Measurements from ENCODE around the gene PROC.

The PROC gene

GRCh38 chr2:127429844-127430425, 11.7 kb downstream of the PROC start:
- Histone ChIP-seq H3K36me3 (ENCODE audit: control insufficient read depth in 2 of 2, insufficient read depth in 2 of 2, low read length in 2 of 2) (no peaks in the 10 kb centered on the region), H3K4me1 (ENCODE audit: control insufficient read depth, insufficient read depth, low read length) (no peaks in the 10 kb centered on the region), H3K4me3 (ENCODE audit: low read length in 2 of 2) (no peak overlapping the region), H3K9ac (ENCODE audit: low read length in 2 of 2) (no peak overlapping the region), H3K27ac (ENCODE audit: low read length) (no peak overlapping the region), H3K9me3 (ENCODE audit: control insufficient read depth in 2 of 2, low read length in 2 of 2) (no peaks in the 10 kb centered on the region), H3K27me3 (ENCODE audit: control insufficient read depth in 1 of 2, insufficient read depth in 2 of 2, low read length in 2 of 2) (peaks cover 5 to 9% of the 10 kb centered on the region in 2 donors)

- Histone ChIP-seq H3K4me1 (ENCODE audit: control insufficient read depth, insufficient read depth, low read length) (no peaks in the 10 kb centered on the region), H3K9ac (ENCODE audit: low read length in 2 of 2) (no peak overlapping the region), H3K4me3 (ENCODE audit: low read length in 2 of 2) (no peak overlapping the region), H3K27me3 (ENCODE audit: control insufficient read depth in 1 of 2, insufficient read depth in 2 of 2, low read length in 2 of 2) (no peaks in the 10 kb centered on the region), H3K36me3 (ENCODE audit: control insufficient read depth in 2 of 2, insufficient read depth in 2 of 2, low read length in 2 of 2) (no peaks in the 10 kb centered on the region), H3K9me3 (ENCODE audit: control insufficient read depth in 2 of 2, low read length in 2 of 2) (no peaks in the 10 kb centered on the region), H3K27ac (ENCODE audit: low read length) (no peak overlapping the region)
Observed at GRCh38 chr2:127431408-127432023, 13.3 kb downstream of the PROC start.

GRCh38 chr2:127434515-127434914, 16.3 kb downstream of the PROC start:
- H3K27ac ChIP-seq (ENCODE audit: low read length) = no peak overlapping the region
- no peak overlapping the region for H3K4me3 ChIP-seq (ENCODE audit: low read length in 2 of 2)
- H3K9me3 ChIP-seq (ENCODE audit: control insufficient read depth in 2 of 2, low read length in 2 of 2) = peaks cover 0 to under 1% of the 10 kb centered on the region in 2 donors
- H3K9ac ChIP-seq (ENCODE audit: low read length in 2 of 2) = no peak overlapping the region
- H3K4me1 ChIP-seq (ENCODE audit: control insufficient read depth, insufficient read depth, low read length) = no peaks in the 10 kb centered on the region
- no peaks in the 10 kb centered on the region for H3K27me3 ChIP-seq (ENCODE audit: control insufficient read depth in 1 of 2, insufficient read depth in 2 of 2, low read length in 2 of 2)
- no peaks in the 10 kb centered on the region for H3K36me3 ChIP-seq (ENCODE audit: control insufficient read depth in 2 of 2, insufficient read depth in 2 of 2, low read length in 2 of 2)

GRCh38 chr2:127437056-127437455, 18.8 kb downstream of the PROC start:
- H3K36me3 ChIP-seq (ENCODE audit: control insufficient read depth in 2 of 2, insufficient read depth in 2 of 2, low read length in 2 of 2) = no peaks in the 10 kb centered on the region
- no peaks in the 10 kb centered on the region for H3K27me3 ChIP-seq (ENCODE audit: control insufficient read depth in 1 of 2, insufficient read depth in 2 of 2, low read length in 2 of 2)
- H3K9ac ChIP-seq (ENCODE audit: low read length in 2 of 2) = no peak overlapping the region
- peaks cover 0 to 9% of the 10 kb centered on the region in 2 donors for H3K9me3 ChIP-seq (ENCODE audit: control insufficient read depth in 2 of 2, low read length in 2 of 2)
- no peak overlapping the region for H3K4me3 ChIP-seq (ENCODE audit: low read length in 2 of 2)
- no peak overlapping the region for H3K27ac ChIP-seq (ENCODE audit: low read length)
- H3K4me1 ChIP-seq (ENCODE audit: control insufficient read depth, insufficient read depth, low read length) = no peaks in the 10 kb centered on the region

- H3K9me3 ChIP-seq (ENCODE audit: control insufficient read depth in 2 of 2, low read length in 2 of 2) = peaks cover 0 to 9% of the 10 kb centered on the region in 2 donors
Observed at GRCh38 chr2:127437781-127438726, 19.8 kb downstream of the PROC start.

GRCh38 chr2:127439343-127439742, 21.1 kb downstream of the PROC start:
- Histone ChIP-seq H3K9ac (ENCODE audit: low read length in 2 of 2) (no peak overlapping the region), H3K36me3 (ENCODE audit: control insufficient read depth in 2 of 2, insufficient read depth in 2 of 2, low read length in 2 of 2) (no peaks in the 10 kb centered on the region), H3K4me3 (ENCODE audit: low read length in 2 of 2) (no peak overlapping the region), H3K9me3 (ENCODE audit: control insufficient read depth in 2 of 2, low read length in 2 of 2) (peaks cover 0 to 9% of the 10 kb centered on the region in 2 donors), H3K27me3 (ENCODE audit: control insufficient read depth in 1 of 2, insufficient read depth in 2 of 2, low read length in 2 of 2) (no peaks in the 10 kb centered on the region), H3K4me1 (ENCODE audit: control insufficient read depth, insufficient read depth, low read length) (no peaks in the 10 kb centered on the region), H3K27ac (ENCODE audit: low read length) (no peak overlapping the region)

More at GRCh38 chr2:127437781-127438726, 19.8 kb downstream of the PROC start:
- H3K36me3 ChIP-seq (ENCODE audit: control insufficient read depth in 2 of 2, insufficient read depth in 2 of 2, low read length in 2 of 2) = no peaks in the 10 kb centered on the region
- no peak overlapping the region for H3K27ac ChIP-seq (ENCODE audit: low read length)
- H3K4me3 ChIP-seq (ENCODE audit: low read length in 2 of 2) = no peak overlapping the region
- no peak overlapping the region for H3K9ac ChIP-seq (ENCODE audit: low read length in 2 of 2)
- H3K4me1 ChIP-seq (ENCODE audit: control insufficient read depth, insufficient read depth, low read length) = no peaks in the 10 kb centered on the region
- no peaks in the 10 kb centered on the region for H3K27me3 ChIP-seq (ENCODE audit: control insufficient read depth in 1 of 2, insufficient read depth in 2 of 2, low read length in 2 of 2)

GRCh38 chr2:127448526-127448925, 30.3 kb downstream of the PROC start:
- Histone ChIP-seq H3K4me1 (ENCODE audit: control insufficient read depth, insufficient read depth, low read length) (no peaks in the 10 kb centered on the region), H3K9ac (ENCODE audit: low read length in 2 of 2) (no peak overlapping the region), H3K27me3 (ENCODE audit: control insufficient read depth in 1 of 2, insufficient read depth in 2 of 2, low read length in 2 of 2) (no peaks in the 10 kb centered on the region), H3K36me3 (ENCODE audit: control insufficient read depth in 2 of 2, insufficient read depth in 2 of 2, low read length in 2 of 2) (peaks cover 0 to 3% of the 10 kb centered on the region in 2 donors), H3K27ac (ENCODE audit: low read length) (no peak overlapping the region), H3K9me3 (ENCODE audit: control insufficient read depth in 2 of 2, low read length in 2 of 2) (no peaks in the 10 kb centered on the region), H3K4me3 (ENCODE audit: low read length in 2 of 2) (no peak overlapping the region)

- H3K27me3 ChIP-seq (ENCODE audit: control insufficient read depth in 1 of 2, insufficient read depth in 2 of 2, low read length in 2 of 2) = no peaks in the 10 kb centered on the region
- peaks cover 0 to 3% of the 10 kb centered on the region in 2 donors for H3K36me3 ChIP-seq (ENCODE audit: control insufficient read depth in 2 of 2, insufficient read depth in 2 of 2, low read length in 2 of 2)
- no peak overlapping the region for H3K4me3 ChIP-seq (ENCODE audit: low read length in 2 of 2)
- H3K9me3 ChIP-seq (ENCODE audit: control insufficient read depth in 2 of 2, low read length in 2 of 2) = no peaks in the 10 kb centered on the region
- H3K27ac ChIP-seq (ENCODE audit: low read length) = no peak overlapping the region
- H3K9ac ChIP-seq (ENCODE audit: low read length in 2 of 2) = no peak overlapping the region
- no peaks in the 10 kb centered on the region for H3K4me1 ChIP-seq (ENCODE audit: control insufficient read depth, insufficient read depth, low read length)
Observed at GRCh38 chr2:127449414-127449813, 31.2 kb downstream of the PROC start.

- Histone ChIP-seq H3K27me3 (ENCODE audit: control insufficient read depth in 1 of 2, insufficient read depth in 2 of 2, low read length in 2 of 2) (no peaks in the 10 kb centered on the region), H3K9ac (ENCODE audit: low read length in 2 of 2) (no peak overlapping the region), H3K4me3 (ENCODE audit: low read length in 2 of 2) (no peak overlapping the region), H3K27ac (ENCODE audit: low read length) (no peak overlapping the region), H3K36me3 (ENCODE audit: control insufficient read depth in 2 of 2, insufficient read depth in 2 of 2, low read length in 2 of 2) (peaks cover 0 to 3% of the 10 kb centered on the region in 2 donors), H3K4me1 (ENCODE audit: control insufficient read depth, insufficient read depth, low read length) (no peaks in the 10 kb centered on the region), H3K9me3 (ENCODE audit: control insufficient read depth in 2 of 2, low read length in 2 of 2) (no peaks in the 10 kb centered on the region)
Observed at GRCh38 chr2:127449898-127450297, 31.7 kb downstream of the PROC start.

- H3K36me3 ChIP-seq (ENCODE audit: control insufficient read depth in 2 of 2, insufficient read depth in 2 of 2, low read length in 2 of 2) = peaks cover 0 to 8% of the 10 kb centered on the region in 2 donors
- H3K27me3 ChIP-seq (ENCODE audit: control insufficient read depth in 1 of 2, insufficient read depth in 2 of 2, low read length in 2 of 2) = no peaks in the 10 kb centered on the region
- no peak overlapping the region for H3K27ac ChIP-seq (ENCODE audit: low read length)
- H3K9ac ChIP-seq (ENCODE audit: low read length in 2 of 2) = no peak overlapping the region
- H3K4me3 ChIP-seq (ENCODE audit: low read length in 2 of 2) = no peak overlapping the region
- H3K9me3 ChIP-seq (ENCODE audit: control insufficient read depth in 2 of 2, low read length in 2 of 2) = no peaks in the 10 kb centered on the region
- no peaks in the 10 kb centered on the region for H3K4me1 ChIP-seq (ENCODE audit: control insufficient read depth, insufficient read depth, low read length)
Observed at GRCh38 chr2:127451981-127452380, 33.8 kb downstream of the PROC start.

All from stomach smooth muscle (tissue), 2 donors.